AG09319 (cell line): ENCODE data around the gene SCGB1C1.
A peak's percentile ranks its signal among the peaks of the same experiment; 100 is the strongest.
"Not testable (repeated sequence)": the region's sequence is repeated elsewhere in the genome, so short reads cannot be mapped to it uniquely, and the experiment has no call there.

ENCODE experiments used
- DNase-seq: peaks from one replicate; pipeline ENCODE4 v3.0.0-alpha.2; 2010; ENCODE audit warnings: low read depth; ENCODE audit errors: extremely low read depth
- CTCF ChIP-seq: IDR thresholded peaks from 2 replicates; pipeline ENCODE4 v1.5.1; 2011; ENCODE audit warnings: low read depth, mild to moderate bottlenecking, inconsistent platforms, low read length, moderate library complexity

Gene SCGB1C1

GRCh38 chr11:192674-193128, at the start of gene SCGB1C1:
SCGB1C1 (plus strand) TSS chr11:193078; CDS start chr11:193100, 22 bp downstream.
- DNase-seq, result not testable (repeated sequence)

- DNase-seq, result not testable (repeated sequence)
These were observed 12.6 kb upstream of the SCGB1C1 start for GRCh38 chr11:180242-180641.

GRCh38 chr11:189200-189783, 3.6 kb upstream of the SCGB1C1 start:
- DNase-seq, result not testable (repeated sequence)

GRCh38 chr11:189843-190311, 3.0 kb upstream of the SCGB1C1 start:
- not testable (repeated sequence) for DNase-seq

- DNase-seq, result not testable (repeated sequence)
These were observed 2.3 kb upstream of the SCGB1C1 start for GRCh38 chr11:190546-190945.

GRCh38 chr11:191490-192478, 1.1 kb upstream of the SCGB1C1 start:
- TF ChIP-seq CTCF, result peak; percentile 28
- not testable (repeated sequence) for DNase-seq

GRCh38 chr11:193481-193880, 603 bp downstream of the SCGB1C1 start:
- DNase-seq, result not testable (repeated sequence)

GRCh38 chr11:196786-197731, 4.2 kb downstream of the SCGB1C1 start:
- DNase-seq, result no peak
- no peak for TF ChIP-seq CTCF

GRCh38 chr11:197741-198235, 4.9 kb downstream of the SCGB1C1 start:
- no peak for DNase-seq
- TF ChIP-seq CTCF, result no peak

- no peak for DNase-seq
- no peak for TF ChIP-seq CTCF
These were observed 5.4 kb downstream of the SCGB1C1 start for GRCh38 chr11:198236-198806.
